Fibroblast of skin of right biceps (primary cell): ENCODE data around the gene CNOT2.
"Not testable (repeated sequence)": the region's sequence is repeated elsewhere in the genome, so short reads cannot be mapped to it uniquely, and the experiment has no call there.

Experiments used
- DNase-seq: peaks from one replicate; pipeline ENCODE4 v3.0.0-alpha.2; 2013

The CNOT2 gene

DNA sequence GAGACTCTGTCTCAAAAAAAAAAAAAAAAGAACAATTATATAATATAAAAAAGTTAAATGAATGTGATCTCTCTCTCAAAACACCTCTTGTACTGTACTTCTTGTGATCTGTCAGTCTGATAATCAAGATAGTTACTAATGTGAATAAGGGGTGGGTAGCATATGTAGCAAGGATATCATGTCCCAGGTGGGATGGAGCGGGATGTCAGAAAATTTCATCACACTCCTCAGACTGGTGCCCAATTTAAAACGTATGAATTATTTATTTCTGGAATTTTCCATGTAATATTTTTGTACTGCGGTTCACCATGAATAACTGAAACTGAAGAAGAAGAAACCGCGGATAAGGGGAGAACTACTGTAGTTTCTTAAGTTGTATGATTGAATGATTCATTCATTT is 11.0 kb downstream of the CNOT2 start:
- no peak for DNase-seq

DNA sequence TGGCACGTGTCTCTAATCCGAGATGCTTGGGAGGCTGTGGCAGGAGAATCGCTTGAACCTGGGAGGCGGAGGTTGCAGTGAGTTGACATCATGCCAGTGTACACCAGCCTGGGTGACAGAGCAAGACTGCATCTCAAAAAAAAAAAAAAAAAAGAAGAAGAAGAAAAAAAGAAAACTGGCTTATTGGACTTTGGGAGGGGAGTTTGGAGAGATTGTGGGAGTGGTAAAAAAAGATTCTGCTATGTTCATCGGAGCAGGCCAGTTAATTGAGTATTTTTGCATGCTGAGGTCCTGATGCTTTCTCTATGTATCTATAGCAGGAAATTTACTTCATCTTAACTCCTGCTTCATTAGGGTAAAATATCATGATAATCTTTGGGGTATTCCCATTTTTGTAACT is 11.6 kb downstream of the CNOT2 start:
- DNase-seq: no peak

DNA sequence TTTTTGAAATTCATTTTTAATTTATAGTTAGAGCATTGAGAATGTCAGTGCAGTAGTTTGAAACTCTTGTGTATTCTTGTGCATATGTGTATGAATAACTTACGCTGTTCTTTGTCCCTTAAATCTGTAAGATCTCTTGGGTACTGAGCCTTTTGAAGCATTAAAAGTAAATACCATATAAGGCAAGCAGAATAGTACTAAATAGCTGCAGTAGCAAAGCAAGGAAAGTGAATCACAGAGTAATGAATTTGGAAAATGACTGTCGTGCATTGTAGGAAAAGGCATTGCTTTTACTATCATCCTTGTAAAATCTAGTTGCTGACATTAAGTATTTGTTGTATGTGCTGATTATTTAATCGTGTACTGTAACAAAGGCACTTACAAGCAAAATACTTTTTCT is 12.1 kb downstream of the CNOT2 start:
- DNase-seq: peak; percentile 69

DNA sequence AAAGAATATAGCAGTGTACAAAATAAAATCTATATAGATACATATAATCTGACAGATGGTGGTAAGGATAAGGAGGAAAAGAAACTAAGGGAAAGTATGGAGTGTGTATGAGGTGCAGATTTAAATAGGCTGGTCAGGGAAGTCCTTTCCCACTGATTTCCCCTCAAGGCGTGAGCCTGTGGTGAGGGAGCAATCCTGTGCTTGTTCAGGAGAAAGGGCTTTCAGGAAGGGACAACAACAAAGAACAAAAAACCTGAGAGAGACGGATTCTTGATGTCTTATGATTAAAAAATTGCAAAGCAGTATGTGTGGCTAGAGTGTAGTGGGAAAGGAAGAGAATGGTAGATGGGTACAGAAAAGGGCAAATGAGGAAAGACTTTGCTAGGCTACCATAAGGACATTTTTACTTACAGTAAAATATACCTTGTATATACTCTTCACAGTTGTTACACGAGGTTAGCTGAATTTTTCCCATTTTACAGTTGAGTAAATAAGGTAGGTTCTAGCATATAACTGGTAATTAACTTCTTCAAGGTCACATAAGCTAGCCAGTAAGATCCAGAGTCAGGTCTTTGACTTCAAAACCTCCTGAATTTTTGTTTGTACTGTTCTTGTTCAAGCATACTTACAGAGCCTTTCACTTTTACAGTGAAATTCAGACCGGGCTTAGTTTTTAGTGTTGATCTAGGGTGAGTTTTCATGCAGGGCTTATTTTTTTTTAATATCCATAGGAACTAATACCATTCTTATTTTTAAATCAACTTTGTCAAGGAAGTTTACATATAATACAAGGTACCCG is 15.6 kb downstream of the CNOT2 start:
- no peak for DNase-seq

DNA sequence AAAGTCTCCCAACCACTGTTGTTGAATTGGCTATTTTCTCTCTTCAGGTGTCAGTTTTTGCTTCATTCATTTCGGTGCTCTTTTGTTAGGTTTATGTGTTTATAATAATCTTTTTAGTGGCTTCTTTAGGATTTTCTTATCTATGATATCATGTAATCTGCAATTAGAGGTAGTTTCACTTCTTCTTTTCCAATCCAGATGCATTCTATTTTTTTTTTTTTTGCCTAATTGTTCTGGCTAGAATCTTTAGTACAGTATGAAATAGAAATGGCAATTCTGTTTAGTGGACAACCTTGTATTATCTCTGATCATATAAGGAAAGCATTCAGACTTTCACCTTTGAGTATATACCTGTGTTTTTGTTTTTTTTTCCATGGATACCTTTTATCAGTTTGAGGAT is 17.4 kb downstream of the CNOT2 start:
- no peak for DNase-seq

DNA sequence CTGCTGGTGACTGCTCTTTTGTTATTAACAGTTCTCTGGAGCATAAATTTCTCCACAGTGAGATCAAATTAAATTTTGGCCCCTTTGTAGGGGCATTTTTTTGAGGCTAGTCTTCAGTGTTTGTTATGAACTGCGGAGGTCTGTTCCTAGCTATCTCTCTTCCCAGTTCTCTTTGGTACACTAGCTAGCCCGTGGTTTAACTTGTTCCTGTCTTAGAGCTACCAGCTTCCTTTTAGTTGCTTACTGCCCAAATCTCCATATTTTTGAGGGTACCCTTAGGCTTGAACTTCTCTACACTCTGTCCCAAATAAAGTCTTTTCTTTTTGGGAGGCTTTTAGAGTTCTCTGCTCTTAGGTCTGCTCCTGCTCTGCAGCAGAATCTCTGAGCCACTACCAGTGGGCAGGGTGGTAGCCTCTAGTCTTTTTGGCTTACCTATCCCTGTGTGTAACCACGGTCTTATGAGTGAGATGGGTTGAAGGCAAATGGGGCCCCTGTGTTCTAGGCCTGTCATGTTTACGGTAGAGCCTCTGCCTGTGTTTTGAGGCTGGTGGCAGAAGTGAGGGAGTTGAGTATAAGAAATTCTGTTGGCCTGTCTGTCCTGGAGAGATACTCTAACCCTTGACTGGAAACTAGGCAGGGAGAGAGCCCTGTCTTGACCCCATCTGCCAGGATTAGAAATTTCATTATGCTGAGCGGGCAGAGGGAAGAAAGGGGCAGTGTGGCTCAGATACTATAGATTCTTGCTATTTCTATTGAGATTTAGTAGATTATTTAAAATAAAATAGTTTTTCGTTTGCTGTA is 21.0 kb downstream of the CNOT2 start:
- DNase-seq: no peak

DNA sequence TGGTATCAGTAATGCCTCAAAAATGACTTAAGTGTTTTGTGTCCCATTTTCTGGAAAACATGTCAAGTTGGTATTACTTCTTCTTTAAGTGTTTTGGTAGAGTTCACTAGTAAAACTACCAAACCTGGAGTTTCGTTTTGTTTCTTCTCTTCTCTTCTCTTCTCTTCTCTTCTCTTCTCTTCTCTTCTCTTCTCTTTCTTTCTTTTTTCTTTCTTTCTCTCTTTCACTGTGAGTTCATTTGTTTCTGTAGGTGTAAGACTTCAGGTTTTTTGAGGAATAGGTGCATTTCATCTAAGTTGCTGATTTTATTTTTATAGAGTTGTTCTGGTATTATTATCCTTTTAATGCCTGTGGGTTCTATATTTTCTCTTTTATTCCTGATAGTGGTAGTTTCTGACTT is 21.9 kb downstream of the CNOT2 start:
- no peak for DNase-seq

DNA sequence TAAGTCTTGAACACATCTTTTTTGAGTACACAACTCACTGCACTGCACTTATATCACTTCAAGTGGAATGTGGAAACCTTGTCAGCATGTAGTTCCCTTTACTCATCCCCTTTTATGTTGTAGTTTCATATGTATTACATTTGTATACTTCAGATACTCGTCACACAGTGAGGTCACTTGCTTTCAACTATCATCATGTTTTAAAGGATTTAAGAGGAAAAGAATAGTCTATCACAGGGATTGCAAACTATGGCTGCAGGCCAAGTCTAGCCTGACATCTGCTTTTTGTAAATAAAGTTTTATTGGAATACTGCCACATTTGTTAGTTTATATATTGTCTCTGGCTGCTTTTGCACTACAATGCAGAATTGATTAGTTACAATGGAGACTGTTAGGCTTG is 24.3 kb downstream of the CNOT2 start:
- peak; percentile 64 for DNase-seq

DNA sequence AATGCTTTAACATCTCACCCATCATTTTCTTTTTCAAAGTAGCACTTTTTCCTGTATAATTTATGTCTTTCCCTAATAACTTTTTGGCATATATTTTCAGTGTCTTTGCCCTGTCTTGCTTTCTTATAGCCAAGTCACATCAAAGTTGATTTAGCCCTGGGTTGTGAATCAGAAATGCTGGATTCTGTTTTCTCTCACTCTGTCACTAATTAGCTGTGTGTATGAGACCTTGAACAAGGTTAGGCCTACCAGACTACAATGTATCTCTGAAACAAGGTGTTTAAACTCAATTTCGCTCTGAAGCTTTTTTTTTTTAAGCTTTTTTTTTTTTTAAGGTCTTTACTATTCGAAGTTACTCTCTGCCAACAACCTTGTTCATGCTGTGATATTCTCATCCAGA is 25.7 kb downstream of the CNOT2 start:
- no peak for DNase-seq

DNA sequence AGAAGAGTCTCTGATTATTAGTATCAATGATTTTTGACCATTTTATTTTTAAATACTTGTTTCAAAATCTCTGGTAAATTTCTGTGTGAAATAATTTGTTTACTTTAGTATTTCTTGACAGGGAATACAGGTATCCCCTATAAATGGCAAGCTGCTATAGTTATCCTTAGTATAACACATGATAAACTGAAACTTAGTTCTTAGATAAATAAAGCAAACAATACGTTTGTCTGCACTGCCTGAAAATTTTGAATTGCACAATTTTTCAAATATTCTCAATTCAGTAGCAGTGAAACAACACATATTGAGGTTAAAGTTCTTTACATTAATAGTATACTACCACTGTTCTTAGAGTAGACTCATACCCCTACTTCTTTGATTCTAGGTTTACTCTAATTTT is 26.9 kb downstream of the CNOT2 start:
- no peak for DNase-seq

DNA sequence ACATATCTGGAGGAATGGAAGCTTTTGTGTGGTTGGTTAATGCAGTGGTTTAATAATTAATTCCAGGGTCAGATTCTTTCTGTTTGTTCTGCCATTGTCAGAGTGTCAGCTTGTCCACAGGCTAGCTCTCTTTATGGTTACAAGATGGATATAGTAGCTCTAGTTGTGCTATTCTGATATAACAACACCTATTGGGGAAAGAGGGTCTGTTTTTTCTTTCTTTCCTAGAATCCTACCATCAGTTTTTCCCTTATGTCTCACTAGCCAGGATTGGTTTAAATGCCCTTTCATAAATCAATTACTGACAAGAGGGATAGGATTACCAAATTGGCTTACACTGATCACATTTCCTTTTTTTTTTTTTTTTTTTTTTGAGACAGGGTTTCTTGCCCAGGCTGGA is 27.8 kb downstream of the CNOT2 start:
- DNase-seq: no peak

DNA sequence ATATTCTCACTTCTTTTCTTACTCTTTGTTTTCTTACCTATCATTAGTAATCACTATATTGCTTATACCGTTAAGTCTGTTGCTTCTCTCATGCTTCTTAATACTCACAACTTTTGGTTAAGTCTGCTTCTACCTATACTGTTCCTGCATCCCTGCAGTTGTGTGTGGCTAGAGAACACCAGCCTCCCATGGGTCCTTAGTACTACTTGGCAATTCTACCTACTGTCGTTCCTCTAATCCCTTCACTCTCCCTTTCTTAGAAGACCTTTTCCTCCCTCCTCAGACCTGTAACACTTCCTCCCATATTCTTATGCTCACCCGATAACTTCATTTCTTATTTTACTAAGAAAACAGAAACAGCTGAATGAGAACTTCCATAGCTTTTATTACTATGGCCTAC is 29.3 kb downstream of the CNOT2 start:
- no peak for DNase-seq

DNA sequence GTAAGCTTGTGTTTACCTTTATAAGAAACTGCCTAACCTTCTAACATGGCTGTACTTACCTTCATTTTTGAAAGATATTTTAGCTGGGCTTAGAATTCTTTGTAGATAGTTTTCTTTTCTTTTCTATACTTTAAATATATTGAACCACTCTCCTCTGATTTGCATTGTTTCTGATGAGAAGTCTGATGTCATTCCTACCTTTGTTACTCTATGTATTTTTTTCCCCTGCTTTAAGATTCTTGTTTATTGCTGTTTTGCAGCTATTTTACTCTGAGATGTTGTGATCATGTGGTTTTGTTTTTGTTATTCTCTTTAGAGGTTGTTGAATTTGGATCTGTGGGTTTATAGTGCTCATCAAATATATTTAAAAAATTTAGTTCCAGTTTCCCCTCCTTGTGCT is 31.8 kb downstream of the CNOT2 start:
- DNase-seq: no peak

DNA sequence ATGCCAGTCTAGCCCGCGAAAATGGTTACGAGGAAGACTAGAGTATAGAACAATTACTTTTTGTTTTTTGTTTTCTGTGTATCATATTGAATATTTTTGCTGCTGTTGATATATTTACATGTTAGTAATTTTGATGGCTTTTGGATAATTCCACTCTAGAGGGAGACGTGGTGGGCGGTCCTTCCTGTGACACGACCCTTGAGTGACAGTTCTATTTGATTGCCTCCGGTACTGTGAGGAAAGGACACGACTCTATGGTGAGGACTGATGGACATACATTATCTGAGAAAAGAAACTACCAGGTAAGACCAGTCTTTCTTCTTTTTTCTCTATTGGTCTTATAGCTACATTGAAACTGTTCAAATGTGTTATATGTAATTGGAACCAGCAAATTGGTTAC is 34.7 kb downstream of the CNOT2 start:
- no peak for DNase-seq

DNA sequence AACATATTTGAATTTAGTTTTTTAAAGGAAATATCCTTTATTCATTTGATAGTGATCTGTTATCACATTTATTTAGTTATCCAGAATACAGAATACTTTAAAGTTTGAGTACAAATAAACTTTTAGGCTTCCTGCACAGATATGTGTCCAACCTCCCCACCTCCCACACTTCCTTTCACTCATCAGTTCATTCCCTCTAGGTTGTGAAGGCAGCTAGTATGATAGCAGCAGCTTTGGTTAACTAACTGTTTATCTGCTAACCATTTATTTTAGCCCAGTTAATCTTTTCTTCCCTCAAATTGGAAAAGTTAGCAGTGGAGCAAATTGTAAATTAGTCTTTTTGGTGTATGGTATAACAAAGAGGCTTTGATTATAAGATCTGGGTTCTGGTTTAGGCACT is 35.7 kb downstream of the CNOT2 start:
- DNase-seq: no peak

DNA sequence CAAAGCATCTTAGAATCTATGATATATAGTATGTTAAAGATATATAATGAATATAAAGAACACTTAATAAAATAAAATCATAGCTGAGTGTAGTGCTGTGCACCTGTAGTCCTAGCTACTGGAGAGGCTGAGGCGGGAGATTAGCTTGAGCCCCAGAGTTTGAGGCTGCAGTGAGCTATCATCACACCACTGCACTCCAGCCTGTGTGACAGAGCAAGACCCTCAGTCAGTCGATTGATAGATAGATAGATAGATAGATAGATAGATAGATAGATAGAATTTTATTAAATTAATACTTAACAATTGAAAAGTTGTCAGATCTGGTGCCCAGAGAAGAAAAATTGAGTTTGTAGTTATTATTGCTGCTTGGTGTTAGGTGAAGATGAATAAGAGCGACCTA is 40.0 kb downstream of the CNOT2 start:
- no peak for DNase-seq

DNA sequence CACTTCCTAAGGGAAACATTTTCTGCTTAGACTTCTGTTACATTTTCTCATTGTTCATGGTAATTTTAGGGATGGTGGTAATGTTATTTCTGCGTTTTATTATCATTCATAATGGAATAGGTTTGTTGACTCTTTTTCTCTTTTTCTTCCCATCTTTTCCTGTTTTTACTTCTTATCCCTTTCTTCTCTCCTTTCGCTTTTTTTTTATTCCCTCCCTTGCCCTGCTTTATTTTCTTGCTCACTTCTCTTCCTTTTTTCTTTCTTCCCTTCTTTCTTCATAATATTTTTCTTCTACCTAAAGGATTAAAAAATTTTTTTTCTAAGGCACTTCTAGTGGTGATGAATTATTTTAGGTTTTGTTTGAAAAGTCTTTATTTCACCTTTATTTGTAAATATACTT is 45.6 kb downstream of the CNOT2 start:
- no peak for DNase-seq

DNA sequence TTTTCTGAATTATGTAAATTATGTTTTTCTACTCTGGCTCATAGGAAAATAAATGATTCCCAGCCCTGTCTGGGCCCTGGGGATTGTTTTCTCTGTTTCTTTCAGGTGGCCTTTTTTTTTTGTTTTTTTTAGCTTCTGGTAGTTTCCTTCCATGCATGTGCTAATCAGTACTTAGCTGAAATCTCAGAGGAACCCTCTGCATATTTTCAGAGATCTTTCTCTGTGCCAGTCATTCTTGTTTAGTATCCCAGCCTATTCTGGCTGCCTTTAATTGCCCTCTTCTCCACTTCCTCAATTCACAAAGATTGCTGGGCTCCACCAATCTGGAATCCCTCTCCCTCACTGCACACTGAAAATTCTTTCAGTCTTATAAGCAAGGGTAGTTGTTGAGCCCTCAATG is 46.9 kb downstream of the CNOT2 start:
- DNase-seq: no peak

DNA sequence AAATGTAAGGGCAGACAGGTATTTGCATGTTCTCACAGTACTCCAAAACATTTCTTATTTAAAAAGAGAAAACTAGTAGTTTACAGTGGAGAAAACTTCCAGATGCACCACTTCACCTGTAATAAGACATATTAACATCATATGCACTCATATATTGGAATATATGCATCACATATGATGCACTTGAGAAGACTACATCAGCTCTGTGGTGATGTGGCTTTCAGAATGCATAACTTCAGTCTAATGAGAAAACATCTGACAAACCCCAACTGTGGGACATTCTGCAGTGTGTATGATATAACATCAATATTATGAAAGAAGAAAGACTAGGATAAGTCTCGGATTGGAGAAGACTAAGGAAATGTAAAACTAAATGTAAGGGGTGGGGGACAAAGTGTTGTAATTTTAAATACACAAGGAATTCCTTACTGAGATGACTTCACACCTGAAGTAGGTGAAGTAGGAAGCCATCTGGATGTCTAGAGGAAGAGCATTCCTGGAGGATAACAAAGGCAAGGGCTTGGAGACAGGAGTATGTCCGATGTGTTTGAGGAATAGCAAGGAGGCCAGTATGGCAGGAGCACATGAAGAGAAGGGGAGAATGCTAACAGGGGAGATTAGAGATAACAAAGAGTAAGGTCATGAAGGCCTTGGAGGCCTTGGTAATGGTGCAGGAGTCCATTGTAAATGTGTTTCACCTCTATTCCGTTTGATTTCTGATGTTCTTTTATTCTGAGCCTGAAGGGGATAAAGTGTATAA is 49.0 kb downstream of the CNOT2 start:
- DNase-seq: no peak

DNA sequence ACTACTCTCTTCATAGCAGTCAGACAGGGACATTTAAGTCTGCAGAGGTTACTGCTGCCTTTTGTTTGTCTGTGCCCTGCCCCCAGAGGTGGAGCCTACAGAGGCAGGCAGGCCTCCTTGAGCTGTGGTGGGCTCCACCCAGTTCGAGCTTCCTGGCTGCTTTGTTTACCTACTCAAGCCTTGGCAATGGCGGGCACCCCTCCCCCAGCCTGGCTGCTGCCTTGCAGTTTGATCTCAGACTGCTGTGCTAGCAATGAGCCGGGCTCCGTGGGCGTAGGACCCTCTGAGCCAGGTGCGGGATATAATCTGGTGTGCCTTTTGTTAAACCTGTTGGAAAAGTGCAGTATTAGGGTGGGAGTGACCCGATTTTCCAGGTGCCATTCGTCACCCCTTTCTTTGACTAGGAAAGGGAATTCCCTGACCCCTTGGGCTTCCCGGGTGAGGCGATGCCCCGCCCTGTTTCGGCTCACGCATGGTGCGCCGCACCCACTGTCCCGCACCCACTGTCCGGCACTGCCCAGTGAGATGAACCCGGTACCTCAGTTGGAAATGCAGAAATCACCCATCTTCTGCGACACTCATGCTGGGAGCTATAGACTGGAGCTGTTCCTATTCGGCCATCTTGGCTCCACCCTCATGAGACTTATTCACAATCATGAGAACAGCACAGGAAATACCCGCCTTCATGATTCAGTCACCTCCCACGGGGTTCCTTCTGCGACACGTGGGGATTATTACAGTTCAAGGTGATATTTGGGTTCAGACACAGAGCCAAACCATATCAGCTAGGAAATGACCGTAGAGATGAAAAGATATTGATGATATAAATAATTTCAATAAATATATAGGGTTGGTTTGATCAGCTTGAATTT is 61.7 kb downstream of the CNOT2 start:
- not testable (repeated sequence) for DNase-seq

DNA sequence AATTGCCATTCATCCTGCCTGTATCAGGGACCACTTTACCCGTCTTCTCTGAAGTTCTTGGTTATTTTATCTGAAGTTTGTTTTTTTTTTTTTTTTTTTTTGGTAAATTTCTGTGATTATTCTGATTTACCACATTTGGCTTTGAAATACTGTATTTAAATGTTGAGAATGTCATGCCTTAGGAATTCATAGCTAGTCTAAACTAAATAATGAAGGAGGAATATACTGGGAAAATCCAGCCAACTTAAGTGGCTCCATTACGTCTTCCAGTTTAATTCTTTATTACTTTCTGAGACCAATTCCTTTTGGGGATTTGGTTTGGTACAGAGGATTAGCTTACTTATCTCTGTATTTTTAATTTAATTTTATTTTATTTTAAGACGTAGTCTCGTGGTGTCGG is 62.6 kb downstream of the CNOT2 start:
- no peak for DNase-seq

DNA sequence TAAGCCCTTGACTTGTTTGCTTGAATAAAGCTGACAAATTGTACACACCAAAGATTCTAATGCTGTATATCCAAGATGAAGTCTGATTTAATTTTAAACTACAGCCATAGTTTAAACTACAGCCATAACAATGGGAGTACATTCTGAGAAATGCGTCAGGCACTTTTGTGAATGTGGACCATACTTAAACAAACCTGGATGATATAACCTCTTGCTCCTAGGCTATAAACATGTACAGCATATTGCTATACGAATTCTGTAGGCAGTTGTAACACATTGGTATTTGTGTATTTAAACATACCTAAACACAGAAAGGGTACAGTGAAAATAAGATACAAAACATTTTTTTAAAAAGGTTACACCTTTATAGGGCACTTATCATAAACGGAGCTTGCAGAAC is 63.4 kb downstream of the CNOT2 start:
- no peak for DNase-seq

DNA sequence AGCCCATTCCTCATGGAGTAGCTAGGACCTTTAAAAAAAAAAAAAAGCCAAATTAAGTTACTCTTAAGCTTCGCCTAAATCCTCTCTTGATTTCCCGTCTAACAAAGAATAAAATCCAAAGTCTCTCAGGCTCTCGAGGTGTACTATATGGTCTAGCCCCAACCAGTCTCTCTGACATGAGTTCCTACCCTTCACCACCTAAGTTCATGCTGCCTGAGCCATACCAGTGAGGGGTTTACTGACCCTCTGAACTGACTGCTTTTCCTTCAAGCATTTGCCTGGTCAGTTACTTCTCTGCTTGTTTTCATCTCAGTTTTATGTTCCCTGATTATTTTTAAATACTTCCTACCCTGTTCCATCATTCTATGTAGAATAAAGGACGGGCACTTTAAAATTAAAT is 64.6 kb downstream of the CNOT2 start:
- DNase-seq: no peak
